ENCODE data around the gene TSEN2.
A peak's percentile ranks its signal among the peaks of the same experiment; 100 is the strongest.
"Not testable (repeated sequence)": the region's sequence is repeated elsewhere in the genome, so short reads cannot be mapped to it uniquely, and the experiment has no call there.

TSEN2 gene

DNA sequence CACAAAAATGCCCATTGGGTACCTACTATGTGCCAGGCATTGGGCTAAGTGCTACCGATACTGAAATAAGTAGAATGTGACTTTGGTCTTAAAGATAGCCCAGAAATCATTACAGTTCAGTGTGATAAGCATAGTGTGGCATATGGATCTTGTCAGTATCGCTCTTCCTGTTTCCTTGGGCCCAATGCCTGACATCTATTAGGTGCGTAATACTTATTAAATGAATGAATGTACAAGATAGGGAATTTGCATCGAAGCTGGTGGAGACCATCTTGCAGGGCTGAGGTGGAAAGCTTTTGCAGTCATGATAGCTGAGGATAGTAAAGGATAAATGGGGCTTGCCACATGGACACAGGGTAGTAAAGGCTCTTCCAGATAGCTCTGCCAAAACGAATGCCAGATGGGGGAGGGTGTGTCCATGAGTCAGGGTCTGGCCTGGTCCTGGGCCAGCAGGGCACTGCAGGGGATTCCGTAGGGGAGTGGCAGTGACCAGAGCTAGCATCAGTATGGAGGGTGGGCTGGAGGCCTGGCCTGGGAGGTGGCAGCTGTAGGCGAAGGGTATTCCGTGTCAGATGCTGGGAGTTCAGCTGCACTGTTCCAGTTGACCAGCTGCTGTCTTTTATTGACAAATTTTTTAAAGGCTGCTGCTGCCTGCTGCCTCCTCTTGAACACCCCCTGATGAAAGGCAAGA lies 23.5 kb downstream of the TSEN2 start:
- no peak for DNase-seq

DNA sequence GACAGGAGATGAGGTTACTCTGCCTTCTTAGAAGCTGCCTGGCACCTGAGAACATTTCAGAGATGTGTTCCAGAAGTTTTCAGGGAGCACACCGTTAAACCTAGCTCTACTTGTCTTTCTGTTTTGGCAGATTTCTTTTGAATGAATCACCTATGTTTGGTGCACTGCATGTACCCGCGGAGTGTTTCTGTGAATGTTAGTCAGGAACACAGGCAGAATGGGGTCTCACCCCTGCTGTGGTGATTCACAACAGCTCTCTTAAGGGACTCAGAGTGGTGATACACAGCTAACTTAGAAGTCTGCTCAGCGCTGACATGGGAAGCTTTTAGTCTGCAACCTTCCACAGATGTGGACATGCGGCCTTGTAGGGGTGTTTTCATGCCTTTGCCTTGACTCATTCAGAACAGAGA lies 24.0 kb downstream of the TSEN2 start:
- DNase-seq = no peak

DNA sequence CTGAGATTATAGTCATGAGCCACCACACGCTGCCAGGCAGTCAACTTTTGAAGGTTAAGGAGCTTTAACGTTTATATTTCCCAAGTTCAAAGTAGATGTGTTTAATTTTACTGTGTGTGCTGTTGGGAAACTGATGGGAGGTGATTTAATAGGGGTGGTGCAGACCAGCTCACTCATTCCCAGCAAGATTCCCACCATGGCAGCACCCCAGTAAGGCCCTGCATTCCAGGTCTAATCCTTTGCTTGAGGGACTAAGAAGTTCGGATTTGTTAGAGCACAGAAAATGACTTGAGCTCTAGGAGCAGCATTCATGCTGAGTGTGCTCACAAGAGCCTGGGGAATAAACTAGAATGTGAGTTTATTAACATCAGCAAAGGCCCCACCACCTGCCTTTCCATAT lies 25.2 kb downstream of the TSEN2 start:
- DNase-seq = no peak

DNA sequence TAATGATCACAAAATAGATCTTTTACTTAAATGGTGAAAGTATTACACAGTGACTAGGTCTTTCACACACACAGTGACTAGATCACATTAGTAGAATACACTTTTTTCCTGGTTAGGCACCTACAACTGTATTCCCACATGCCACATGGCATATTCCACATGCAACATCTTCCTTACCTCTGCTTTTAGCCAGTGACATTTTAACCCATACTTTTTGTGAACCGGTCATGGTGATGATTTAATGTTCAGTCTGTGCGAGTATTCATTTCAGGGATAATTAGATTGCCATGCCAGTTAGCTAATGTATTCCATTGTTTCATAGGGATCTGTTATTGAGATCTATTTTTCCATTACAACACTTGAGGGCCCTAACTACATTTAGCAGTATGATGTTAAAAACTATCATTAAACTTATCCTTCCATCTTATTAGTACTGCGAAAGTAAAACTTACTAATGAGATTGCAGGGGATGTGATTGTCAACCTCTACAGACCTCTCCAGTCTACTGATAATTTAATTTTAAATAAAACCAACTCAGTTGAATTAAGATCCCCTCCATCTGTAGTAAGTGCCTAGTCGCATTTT lies 28.3 kb downstream of the TSEN2 start:
- DNase-seq = no peak

DNA sequence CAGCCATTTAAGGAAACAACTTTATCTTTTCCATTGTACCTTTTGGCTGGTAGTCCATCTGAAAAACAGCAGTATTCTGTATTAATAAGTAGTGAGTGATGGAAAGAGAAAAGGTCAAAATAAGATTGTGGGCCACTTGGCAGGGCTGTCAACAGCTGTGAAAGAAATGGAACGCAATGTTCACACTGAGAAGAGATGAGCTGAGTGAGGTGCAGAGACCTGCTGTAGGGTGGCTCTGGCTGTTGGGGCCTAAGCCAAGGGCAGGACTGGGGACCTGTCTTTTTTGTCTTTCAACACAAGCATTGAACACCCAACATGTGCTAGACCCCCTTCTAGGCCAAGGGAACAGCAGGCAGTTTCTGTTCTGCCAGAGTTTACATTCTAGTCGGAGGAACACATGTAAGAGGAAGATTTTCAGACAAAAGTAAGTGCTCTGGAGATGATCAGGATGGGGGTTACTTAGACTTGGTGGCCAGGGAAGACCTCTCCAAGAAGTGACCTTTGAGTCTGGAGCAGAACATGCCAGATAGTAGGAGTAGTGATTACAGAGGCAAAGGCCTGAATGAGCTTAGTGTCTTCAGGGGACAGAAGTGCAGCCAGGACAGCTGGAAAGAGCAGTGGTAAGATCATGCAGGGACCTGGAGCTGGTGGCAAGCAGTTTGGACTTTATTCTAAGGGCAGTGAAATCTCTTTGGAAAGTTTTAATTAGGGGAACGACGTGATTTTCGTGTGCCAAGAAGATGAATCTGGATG lies 29.6 kb downstream of the TSEN2 start:
- DNase-seq = no peak

DNA sequence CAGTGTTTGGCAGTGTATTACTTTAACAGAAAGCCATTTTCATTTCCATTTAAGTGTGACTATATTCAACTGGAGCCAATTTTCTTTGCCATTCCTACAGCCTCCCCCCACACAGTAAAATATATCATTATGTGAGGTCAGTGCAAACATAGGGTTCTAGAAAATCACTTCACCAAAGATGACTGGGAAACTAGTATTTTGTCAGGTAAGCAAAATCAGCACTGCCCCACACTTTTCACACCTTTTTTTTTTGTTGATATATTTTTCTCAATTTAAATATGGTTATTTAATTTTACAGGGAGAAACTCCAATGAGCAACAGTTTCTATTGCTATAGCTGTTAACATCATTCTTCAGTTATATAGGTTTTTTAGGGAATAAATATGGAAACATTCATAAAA lies 31.4 kb downstream of the TSEN2 start:
- no peak for DNase-seq

DNA sequence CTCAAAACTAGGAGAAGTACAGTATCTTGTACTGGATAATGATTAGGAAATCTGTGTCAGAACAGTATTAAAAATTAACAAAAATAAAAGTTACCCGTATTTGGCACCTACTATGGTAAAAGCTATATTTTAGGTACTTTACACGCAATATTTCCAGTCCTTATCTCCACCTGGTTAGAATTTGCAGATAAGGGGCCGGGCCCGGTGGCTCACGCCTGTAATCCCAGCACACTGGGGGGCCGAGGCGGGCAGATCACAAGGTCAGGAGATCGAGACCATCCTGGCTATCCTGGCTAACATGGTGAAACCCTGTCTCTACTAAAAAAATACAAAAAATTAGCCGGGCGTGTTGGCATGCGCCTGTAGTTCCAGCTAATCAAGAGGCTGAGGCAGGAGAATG lies 32.6 kb downstream of the TSEN2 start:
- DNase-seq = no peak

DNA sequence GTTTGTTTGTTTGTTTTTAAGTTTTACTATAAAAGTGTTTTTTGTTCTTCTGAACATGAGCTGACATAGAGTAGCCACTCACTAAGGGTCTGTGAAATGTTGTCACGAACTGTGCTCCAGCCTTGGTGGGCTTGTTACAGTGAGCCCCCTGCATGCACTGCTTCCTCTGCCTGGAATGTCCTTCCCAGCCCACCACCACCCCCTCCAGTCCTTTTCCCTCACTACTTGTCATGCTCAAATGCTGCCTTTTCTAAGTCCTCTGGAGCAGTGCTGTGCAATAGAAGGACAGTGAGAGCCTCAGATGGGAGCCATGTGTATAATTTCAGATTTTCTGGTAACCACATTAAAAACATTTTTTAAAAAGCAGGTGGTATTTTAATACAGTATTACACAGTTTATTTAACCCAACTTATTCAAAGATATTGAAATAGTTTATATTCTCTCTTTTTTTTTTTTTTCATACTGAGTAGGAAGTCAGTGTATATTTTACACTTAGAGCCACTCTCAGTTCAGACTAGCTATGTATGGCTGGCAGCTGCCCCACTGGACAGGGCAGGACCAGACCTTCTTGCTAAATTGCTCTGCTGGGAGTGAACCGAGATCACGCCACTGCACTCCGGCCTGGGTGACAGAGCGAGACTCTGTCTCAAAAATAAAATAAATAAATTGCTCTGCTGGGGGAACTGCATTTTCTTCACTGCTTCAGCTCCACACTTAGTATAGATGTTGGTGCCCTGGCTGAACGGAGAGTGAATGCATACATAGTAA lies 34.2 kb downstream of the TSEN2 start:
- no peak for DNase-seq

DNA sequence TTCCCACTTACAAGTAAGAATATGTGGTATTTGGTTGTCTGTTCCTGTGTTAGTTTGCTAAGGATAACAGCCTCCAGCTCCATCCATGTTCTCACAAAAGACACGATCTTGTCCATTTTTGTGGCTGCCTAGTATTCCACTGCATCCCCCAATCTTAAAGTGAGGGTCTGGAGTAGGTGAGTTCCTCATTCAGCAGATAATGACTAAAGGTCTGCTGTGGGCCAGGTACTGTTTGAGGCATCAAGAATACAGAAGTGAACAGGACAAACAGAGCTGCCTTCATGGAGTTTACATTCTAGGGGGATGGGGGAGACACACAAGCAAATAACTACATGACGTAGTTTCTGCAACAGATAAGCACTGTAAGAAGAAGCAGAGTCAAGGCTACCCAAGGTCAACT lies 36.7 kb downstream of the TSEN2 start:
- DNase-seq = no peak

DNA sequence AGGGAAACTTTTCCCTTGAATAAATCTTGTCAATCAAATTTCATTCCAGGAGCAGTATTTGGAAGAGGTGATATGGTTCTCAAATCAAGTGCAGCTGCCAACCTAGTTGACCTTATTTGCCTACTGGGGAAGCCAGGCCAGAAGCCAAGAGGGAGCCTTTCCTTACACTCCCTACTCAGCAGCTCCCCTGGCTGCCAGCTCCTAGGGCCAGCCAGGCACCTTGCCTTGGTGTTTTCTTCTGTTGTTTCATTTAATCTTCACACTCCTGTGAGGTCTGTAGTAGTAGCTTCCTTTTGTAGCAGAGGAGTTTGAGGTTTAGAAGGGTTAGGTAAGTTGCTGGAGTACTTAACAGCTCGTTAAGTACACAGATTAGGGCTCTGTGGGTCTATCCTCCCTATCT lies 38.4 kb downstream of the TSEN2 start:
- DNase-seq = no peak

DNA sequence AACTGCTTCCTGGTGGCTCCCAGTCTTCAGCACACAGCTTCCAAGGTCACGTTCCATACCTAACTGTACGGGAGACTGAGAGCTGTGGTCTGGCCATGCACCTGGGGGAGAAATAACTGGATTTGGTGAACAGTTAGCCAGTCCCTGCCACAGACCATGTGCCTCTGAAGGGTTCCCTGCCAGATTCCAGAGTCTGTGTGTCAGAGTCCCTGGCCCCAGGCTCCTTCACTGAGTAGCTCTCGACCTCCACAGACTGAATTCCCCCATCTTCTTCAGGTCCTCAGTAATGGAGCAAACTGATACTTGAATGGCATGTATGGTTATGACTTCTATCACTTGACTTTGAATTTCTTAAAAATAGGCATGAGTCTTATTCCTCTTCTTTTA lies 43.5 kb downstream of the TSEN2 start:
- no peak for DNase-seq

DNA sequence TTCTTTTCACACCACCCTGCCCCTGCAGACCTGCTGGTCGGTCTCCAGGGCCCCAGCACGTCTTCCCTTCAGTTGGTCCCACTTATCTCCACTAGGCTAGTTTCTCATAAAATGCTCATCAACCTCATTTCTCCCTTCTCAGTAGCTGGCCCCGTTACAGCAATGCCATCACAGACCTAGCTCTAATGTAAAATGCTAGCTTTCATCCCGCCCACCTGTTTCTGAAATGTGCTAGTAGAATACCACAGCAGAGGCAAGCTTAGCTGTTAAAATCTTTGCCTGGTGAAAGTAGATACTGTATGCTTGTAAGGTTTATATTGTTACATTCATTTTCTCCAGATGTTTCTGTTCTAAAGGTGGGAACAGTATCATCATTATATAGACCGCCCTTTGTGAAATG lies 47.9 kb downstream of the TSEN2 start:
- no peak for DNase-seq

DNA sequence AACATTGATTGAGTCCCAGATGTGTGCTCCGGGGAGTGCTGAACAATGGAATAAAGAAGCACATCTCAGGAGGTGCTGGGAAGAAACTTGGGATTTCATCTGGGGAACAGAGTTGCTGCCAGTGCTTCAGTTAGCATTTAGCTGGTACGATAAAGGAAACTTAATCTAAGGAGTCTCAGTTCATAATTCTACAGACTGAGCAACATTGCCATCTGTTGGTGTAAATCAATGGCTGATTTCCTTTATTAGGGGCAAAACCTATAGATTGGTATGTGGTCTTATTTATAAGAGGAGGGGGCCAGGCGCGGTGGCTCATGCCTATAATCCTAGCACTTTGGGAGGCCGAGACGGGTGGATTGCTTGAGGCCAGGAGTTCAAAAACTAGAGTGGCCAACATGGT lies 52.1 kb downstream of the TSEN2 start:
- DNase-seq = no peak

DNA sequence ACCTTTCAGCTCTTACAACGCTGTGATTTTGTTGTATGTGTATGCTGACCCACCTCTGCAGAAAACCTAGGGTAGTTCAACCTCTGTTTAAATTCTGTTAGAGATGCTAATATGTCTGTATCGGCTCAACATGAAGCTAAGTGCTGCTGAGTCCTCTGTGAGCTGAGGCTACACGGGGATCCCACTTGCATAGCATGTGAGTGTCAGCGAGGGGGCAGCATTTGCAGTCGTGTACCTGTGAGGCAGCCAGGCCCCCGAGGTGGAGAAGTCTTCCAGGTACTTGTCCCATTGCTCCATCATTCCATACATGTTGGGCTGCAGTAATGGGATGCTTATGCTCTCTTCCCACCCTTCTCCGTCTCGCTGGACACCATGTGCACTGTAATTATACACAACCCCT lies 57.3 kb downstream of the TSEN2 start:
- no peak for DNase-seq

DNA sequence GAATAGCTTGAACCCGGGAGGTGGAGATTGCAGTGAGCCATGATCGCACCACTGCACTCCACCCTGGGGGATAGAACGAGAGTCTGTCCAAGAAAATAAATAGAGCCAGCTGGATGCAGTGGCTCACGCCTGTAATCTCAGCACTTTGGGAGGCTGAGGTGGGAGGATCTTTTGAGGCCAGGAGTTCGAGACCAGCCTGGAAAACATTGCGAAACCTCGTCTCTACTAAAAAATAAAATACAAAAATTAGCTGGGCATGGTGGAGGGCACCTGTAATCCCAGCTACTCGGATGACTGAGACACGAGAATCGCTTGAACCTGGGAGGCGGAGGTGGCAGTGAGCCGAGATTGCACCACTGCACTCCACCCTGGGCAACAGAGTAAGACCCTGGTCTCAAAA lies 59.2 kb downstream of the TSEN2 start:
- DNase-seq = not testable (repeated sequence)

DNA sequence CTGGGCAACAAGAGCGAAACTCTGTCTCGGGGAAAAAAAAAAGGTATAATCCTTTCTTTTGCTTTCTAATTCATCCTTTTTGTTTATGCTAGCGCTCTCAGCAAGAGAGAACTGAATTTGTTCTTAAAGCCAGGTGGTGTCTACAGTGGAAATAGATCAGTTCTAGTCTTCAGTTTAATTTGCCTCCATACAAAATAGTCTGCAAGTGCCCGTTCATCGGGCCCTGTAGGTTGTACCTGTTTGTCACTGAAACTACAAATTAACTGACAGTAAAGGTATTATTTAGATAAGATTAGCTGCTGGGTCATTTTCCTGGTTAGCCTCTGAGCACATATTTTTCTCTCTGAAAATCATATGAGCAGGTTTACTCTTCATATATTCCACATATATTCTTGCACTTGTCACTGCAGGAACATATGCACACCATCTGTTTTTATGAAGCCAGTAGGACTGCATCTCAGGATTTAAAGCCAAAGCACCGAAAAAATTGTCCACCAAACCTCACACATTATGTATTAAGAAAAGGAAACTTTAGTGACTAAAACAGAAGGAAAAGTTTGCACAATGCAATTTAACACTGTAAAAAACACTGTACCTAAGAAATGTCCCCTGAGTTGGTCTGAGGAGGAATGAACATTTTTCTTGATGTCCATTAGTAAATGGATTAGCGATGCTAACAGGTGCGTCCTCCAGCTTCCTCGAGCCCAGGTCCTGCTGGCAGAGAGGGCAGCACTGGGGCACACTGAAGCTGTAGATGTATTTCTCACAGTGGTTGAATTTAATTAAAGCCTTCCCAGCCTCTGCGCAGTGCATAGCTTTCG lies 60.6 kb downstream of the TSEN2 start:
- no peak for DNase-seq

DNA sequence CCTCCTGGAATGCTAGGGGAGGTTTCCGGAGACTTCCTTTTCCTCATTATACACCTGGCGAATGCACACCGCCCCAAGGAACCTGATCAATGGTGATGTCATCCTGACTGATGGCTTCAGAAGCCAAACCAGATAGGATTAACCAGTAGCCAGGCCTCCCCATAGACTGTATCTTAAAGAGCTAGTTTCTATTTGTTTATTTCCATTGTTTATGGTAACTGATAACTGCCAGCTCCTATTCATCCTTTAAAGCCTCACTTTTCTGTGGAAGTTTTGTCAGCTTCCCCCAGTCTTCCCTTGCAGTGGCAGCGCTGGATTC lies 61.2 kb downstream of the TSEN2 start, which contains the start of gene MKRN2OS:
TSS of gene MKRN2OS (minus strand) at position 27 of the 319 bp plus-strand sequence. CDS start 35 bp downstream, outside the sequence.
- DNase-seq = no peak

DNA sequence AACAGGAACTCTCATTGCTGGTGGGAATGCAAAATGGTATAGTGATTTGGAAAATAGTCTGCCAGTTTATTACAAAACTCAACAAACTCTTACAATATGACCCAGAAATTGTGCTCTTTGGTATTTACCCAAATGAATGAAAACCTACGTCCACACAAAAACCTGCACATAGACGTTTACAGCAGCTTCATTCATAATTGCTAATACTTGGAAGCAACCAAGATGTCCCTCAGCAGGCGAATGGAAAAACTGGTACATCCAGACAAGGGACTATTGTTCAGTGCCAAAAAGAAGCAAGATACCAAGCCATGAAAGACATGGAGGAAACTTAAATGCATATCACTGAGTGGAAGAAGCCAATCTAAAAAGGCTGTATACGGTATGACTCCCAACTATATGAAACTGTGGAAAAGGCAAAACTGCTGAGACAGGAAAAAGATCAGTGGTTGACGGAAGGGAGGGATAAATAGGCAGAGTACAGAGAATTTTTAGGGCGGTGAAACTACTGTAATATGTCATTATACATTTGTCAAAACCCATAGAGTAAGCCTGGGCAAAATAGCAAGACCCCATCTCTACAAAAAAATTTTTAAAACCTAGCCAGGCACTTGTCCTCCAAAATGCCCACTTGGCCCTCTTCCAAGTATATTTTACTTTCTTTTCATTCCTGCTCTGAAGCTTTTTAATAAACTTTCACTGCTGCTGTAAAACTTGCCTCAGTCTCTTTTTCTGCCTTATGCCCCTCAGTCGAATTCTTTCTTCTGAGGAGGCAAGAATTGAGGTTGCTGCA lies 65.9 kb downstream of the TSEN2 start:
- no peak for DNase-seq

DNA sequence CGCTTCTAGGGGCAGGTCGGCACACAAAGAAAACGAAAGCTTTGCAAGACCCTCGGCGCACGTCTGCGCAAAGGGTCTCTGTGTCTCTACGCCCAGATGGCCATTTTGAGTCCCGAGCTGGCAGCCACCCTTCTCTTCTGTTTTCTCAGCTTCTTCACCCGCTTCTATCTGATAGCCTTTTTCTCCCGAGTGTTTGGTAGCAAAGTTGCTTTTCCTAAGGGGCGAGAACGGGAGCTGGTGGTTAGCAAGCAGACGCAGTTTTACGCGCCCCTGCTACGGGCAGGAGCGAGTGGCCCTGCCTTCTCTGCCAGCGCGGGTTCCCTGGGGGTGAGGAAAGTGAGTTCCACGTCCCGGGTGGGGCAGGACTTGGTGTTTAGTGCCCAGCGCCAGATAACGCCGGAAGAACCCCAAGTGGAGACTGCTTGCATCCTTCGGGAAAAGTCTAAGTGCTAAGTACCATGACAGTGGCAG lies 69.7 kb downstream of the TSEN2 start:
- peak in 1 of 2 experiments; percentile 15 for DNase-seq

DNA sequence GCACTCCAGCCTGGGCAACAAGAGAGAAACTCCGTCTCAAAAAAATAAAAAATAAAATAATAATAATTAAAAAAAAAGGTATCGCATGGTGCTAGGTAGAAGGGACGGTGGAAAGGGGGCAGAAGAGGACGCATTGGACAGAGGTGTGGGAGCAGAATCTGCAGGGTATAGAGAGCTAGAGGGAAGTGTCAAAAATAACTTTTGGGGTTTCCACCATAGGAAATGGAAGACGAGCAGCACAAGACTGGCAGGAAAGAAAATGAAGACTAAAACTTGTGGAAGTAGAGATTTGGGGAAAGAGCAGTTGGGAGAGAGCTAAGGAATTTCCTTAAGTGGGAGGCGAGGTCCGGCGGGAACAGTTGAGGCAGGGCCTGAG lies 72.0 kb downstream of the TSEN2 start:
- peak in 1 of 2 experiments; percentile 50 for DNase-seq

DNA sequence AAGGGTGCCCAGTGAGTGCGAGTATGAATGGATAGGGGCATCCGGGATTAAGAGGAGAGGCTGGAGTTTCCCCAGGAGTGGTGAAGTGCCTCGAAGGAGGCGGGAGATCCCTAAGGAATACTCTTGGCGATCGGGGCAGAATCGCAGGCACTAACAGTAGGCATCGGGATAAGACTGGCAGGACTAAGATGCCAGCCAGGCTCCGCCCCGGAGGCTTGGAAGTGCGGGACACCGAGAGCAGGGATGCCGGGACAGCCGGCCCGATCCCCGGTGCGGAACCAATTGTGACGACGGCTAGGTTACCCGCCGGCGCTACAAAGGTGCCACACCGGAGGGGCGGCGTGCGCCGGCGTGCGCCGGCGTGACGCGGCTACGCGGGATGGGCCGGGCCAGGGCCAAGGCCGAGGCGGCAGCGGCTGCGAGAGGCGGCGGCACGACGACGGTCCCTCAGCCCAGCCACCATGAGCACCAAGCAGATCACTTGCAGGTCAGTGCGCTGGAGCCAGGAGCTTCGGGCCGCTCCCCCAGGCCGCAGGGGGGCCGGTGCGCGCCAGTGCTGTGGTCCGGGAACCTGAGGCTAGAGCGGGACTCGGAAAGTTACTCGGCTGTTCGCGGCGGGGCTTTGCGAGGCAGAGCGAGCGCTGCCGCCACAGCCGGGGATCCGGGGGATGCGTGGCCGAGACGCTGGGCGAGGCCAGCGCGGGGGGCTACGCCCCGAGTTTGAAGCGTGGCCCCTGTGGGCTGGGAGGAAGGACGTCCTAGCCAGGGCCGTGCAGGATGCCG lies 72.6 kb downstream of the TSEN2 start, which contains the start of gene MKRN2:
TSS of gene MKRN2 (plus strand) at position 398 of the 783 bp plus-strand sequence. CDS start at position 462, 64 bp downstream.
- peak; percentile 76 to 86 for DNase-seq
